BLaER1 treated with 17β-estradiol and CSF1 and Interleukin-3, amounts not matched to agents 10 nM and 100 nM (cell line): ENCODE measurements around the gene DUSP15.

Experiments
- H3K27ac ChIP-seq, 11 experiments: shearing (Covaris generic); formaldehyde crosslinking; 2 replicates each; pipeline ENCODE4 v1.8.1; 2022
- H3K27me3 ChIP-seq, 11 experiments: shearing (Covaris generic); formaldehyde crosslinking; 2 replicates each; pipeline ENCODE4 v1.8.1; 2022
- H3K36me3 ChIP-seq, 11 experiments: shearing (Covaris generic); formaldehyde crosslinking; 2 replicates each; pipeline ENCODE4 v1.8.1; 2022
- H3K4me1 ChIP-seq, 10 experiments: shearing (Covaris generic); formaldehyde crosslinking; 2 replicates each; pipeline ENCODE4 v1.8.1; 2022
- H3K4me2 ChIP-seq, 11 experiments: shearing (Covaris generic); formaldehyde crosslinking; 2 replicates each; pipeline ENCODE4 v1.8.1; 2022
- H3K4me3 ChIP-seq, 10 experiments: shearing (Covaris generic); formaldehyde crosslinking; 2 replicates each; pipeline ENCODE4 v1.8.1; 2022
- H3K9ac ChIP-seq, 11 experiments: shearing (Covaris generic); formaldehyde crosslinking; 2 replicates each; pipeline ENCODE4 v1.8.1; 2022
- H3K9me3 ChIP-seq, 11 experiments: shearing (Covaris generic); formaldehyde crosslinking; replicated peaks in 1 of 11; 2 replicates each; pipeline ENCODE4 v1.8.1; 2022
- H4K20me1 ChIP-seq, 11 experiments: shearing (Covaris generic); formaldehyde crosslinking; 2 replicates each; pipeline ENCODE4 v1.8.1; 2022
- Cebpa-rat ChIP-seq, 11 experiments: shearing (Covaris generic); IDR thresholded peaks; 2 replicates each; pipeline ENCODE4 v1.8.1; 2022

Gene DUSP15

DNA sequence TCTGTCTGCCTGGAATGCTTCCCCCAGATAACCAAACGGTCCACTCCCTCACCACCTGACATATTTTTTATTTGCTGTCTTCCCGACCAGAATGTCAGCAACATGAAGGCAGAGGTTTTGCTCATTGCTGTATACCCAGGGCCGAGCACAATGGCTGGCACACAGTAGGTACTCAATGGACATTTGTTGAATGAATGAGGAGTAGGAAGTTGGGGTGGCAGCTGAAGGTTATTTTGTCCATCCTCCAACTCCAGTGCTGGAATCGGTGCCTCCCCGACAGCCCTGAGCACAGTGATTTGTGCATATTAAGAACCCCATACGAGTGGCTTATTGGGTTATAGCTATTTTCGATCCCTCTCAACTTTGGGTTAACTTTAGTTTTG lies 10.3 kb downstream of the DUSP15 start:
- Histone ChIP-seq H3K9ac (peak overlapping the region in 2 of 11 experiments; percentile 77 to 80; a peak in 2 of 22 replicates), H3K27ac (no peak overlapping the region), H4K20me1 (peaks cover 0 to 6% (median 0%) of the 10 kb centered on the region in 11 experiments; a peak in 3 of 22 replicates), H3K4me3 (no peak overlapping the region; a peak in 1 of 20 replicates), H3K27me3 (peaks cover 0 to 24% (median 0%) of the 10 kb centered on the region in 11 experiments; a peak in 5 of 22 replicates), H3K4me1 (peaks cover 15 to 75% (median 61%) of the 10 kb centered on the region in 10 experiments), H3K4me2 (peak overlapping the region; percentile 96 to 100 (median 99); a peak in 21 of 22 replicates), H3K9me3 (no peaks in the 10 kb centered on the region), H3K36me3 (no peaks in the 10 kb centered on the region)
- no peak for TF ChIP-seq Cebpa-rat (IDR thresholded peaks at IDR 0.05)

DNA sequence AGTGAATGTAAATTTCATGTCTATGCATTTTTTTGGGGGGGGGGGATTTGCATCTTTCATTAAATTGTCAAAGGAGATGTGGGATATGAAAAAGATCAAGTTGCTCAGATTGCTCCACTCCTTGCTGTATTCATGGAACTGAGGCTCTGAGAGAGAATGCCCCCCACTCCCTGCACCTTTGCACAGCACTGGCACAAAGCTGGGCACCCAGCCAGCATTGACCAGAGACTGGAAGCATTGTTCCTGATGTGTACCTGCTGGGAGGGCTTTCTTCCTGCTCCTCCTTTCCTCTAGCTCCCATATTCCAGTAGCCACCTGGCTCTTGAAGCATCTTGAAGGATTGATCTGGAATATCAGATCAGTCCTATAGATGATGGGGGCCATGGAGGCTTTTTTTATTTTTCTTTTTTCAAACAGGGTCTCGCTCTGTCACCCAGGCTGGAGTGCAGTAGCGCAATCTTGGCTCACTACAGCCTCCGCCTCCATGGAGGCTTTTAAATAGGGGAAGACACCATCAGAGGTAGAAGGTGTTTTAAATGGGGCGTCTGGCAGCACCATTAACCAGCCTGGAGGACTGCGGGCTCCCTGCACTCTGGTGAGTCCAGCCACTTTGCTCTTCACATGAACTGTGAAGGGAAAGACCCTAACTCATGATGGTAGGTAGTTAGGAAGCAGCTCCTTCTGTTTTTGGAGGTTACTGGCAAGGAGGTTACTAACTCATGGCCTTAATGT lies 10.9 kb downstream of the DUSP15 start:
- Histone ChIP-seq H3K27ac (no peak overlapping the region), H3K4me1 (peaks cover 15 to 69% (median 58%) of the 10 kb centered on the region in 10 experiments), H4K20me1 (peaks cover 0 to 6% (median 0%) of the 10 kb centered on the region in 11 experiments; a peak in 3 of 22 replicates), H3K27me3 (peaks cover 0 to 24% (median 0%) of the 10 kb centered on the region in 11 experiments; a peak in 5 of 22 replicates), H3K4me2 (peak overlapping the region in 8 of 11 experiments; percentile 96 to 100 (median 100); a peak in 16 of 22 replicates), H3K4me3 (no peak overlapping the region), H3K36me3 (no peaks in the 10 kb centered on the region), H3K9me3 (no peaks in the 10 kb centered on the region), H3K9ac (no peak overlapping the region)
- TF ChIP-seq Cebpa-rat (IDR thresholded peaks at IDR 0.05), result no peak

DNA sequence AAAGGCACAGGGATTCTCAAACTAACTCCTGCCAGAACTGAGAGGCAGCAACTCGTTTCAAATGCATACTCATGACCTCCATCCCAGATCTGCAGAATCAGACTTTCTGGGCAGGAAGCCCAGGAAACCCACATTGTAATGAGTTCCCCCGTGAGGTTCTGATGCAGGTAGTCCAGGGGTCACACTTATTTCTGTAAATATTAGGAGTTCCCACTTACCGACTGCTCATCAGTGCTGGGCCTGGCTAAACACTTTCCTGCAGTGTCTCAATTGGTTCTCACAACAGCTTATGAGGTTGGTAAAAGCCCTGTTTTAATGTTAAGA lies 11.6 kb downstream of the DUSP15 start:
- no peak overlapping the region for H3K4me3 ChIP-seq
- peak overlapping the region in 10 of 11 experiments; percentile 37 to 100 (median 86); a peak in 20 of 22 replicates for H3K4me2 ChIP-seq
- peaks cover 0 to 6% (median 0%) of the 10 kb centered on the region in 11 experiments; a peak in 3 of 22 replicates for H4K20me1 ChIP-seq
- H3K4me1 ChIP-seq, result peaks cover 15 to 62% (median 51%) of the 10 kb centered on the region in 10 experiments
- no peaks in the 10 kb centered on the region for H3K36me3 ChIP-seq
- no peaks in the 10 kb centered on the region for H3K9me3 ChIP-seq
- no peak for TF ChIP-seq Cebpa-rat (IDR thresholded peaks at IDR 0.05)
- H3K27ac ChIP-seq, result no peak overlapping the region
- H3K27me3 ChIP-seq, result peaks cover 0 to 24% (median 0%) of the 10 kb centered on the region in 11 experiments; a peak in 5 of 22 replicates
- H3K9ac ChIP-seq, result no peak overlapping the region

DNA sequence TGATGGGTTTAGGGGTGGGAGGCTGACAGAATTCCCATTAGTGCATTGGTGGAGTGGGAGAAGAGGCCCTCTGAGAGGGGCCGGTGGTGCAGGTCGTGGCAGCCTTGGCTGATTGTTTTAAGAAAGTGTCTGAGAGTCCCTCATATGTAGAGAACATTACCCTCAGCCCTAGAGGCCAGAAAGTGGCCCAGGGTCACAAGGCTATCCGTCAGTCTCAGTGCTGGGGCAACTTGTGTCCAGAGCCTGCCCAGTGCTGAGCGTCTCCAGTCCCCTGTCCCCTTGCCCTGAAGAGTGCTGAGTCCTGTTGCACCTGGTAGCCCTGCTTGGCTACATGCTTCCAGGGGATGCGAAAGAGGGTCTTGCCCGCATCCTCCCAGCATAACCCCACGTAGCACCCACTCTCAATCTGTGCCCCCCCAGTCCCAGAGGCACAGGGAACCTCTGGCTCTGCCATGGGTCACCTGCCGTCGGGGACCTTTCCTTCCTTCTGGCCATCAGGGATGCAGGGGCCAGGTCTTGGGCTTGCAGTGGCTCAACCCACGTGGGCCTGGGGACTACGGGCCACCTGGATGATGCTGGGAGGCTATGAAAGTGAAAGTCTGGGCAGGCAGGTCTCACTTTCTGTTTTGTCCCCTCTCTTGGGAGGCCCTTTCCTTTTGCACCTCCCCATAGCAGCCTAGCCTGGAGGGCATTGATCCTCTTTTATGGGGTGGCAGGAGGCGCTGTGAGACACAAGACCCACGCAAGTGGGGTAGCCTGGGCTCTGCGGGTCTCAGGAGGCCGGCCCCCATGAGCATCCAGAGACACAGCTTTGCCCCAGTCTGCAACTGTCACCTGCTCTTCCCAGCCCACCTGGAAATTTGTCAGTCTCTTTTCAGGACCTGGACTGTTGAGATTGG lies 12.2 kb downstream of the DUSP15 start:
- peaks cover 0 to 6% (median 0%) of the 10 kb centered on the region in 11 experiments; a peak in 2 of 22 replicates for H4K20me1 ChIP-seq
- H3K4me2 ChIP-seq, result peak overlapping the region in 10 of 11 experiments; percentile 37 to 100 (median 86); a peak in 21 of 22 replicates
- H3K27ac ChIP-seq, result no peak overlapping the region
- H3K4me3 ChIP-seq, result no peak overlapping the region
- H3K9me3 ChIP-seq, result no peaks in the 10 kb centered on the region
- H3K27me3 ChIP-seq, result peaks cover 0 to 24% (median 0%) of the 10 kb centered on the region in 11 experiments; a peak in 5 of 22 replicates
- H3K36me3 ChIP-seq, result no peaks in the 10 kb centered on the region
- TF ChIP-seq Cebpa-rat (IDR thresholded peaks at IDR 0.05), result no peak
- H3K4me1 ChIP-seq, result peaks cover 15 to 56% (median 45%) of the 10 kb centered on the region in 10 experiments
- no peak overlapping the region for H3K9ac ChIP-seq

DNA sequence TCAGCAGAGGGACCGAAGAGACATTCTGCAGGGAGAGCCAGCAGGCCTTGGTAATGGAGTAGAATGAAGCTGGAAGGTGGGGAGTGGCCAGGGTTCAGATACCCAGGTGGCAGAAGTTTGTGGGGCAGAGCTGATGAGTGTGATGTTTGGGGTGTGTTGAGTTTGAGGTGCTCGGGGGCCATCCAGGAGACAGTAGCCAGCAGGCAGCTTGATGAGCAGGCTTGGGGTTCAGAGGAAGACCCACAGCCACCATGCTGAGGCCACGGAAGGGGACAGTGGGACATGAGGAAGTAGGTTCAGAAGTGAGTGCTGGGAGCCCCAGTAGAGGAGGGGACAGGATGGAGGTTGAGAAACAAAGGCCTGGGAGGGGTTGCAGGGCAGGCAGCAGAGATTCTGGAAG lies 13.8 kb downstream of the DUSP15 start:
- Histone ChIP-seq H3K27ac (no peak overlapping the region), H3K9ac (no peak overlapping the region), H4K20me1 (peaks cover 0 to 6% (median 0%) of the 10 kb centered on the region in 11 experiments; a peak in 2 of 22 replicates), H3K36me3 (no peaks in the 10 kb centered on the region), H3K27me3 (peaks cover 0 to 22% (median 0%) of the 10 kb centered on the region in 11 experiments; a peak in 5 of 22 replicates), H3K4me1 (peaks cover 15 to 51% (median 40%) of the 10 kb centered on the region in 10 experiments), H3K4me3 (no peak overlapping the region), H3K9me3 (no peaks in the 10 kb centered on the region), H3K4me2 (peak overlapping the region in 8 of 11 experiments; percentile 1 to 40 (median 27); a peak in 9 of 22 replicates)
- no peak for TF ChIP-seq Cebpa-rat (IDR thresholded peaks at IDR 0.05)

DNA sequence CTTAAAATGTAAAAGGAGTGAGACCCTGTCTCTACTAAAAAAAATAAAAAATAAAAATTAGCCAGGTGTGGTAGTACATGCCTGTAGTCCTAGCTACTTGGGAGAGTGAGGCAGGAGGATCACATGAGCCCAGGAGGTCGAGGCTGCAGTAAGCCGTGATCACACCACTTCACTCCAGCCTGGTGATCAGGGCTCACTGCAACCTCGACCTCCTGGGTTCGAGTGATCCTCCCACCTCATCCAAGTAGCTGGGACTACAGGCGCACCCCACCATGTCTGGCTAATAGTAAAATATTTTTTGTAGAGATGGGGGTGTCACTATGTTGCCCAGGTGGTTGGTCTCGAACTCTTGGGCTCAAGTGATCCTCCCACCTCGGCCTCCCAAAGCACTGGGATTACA lies 16.8 kb downstream of the DUSP15 start:
- Histone ChIP-seq H3K4me3 (no peak overlapping the region), H4K20me1 (peaks cover 0 to 6% (median 0%) of the 10 kb centered on the region in 11 experiments; a peak in 3 of 22 replicates), H3K27me3 (no peaks in the 10 kb centered on the region), H3K4me2 (no peak overlapping the region), H3K9me3 (no peaks in the 10 kb centered on the region), H3K4me1 (peaks cover 6 to 23% (median 14%) of the 10 kb centered on the region in 10 experiments; a peak in 19 of 20 replicates), H3K9ac (no peak overlapping the region), H3K36me3 (no peaks in the 10 kb centered on the region), H3K27ac (no peak overlapping the region)
- no peak for TF ChIP-seq Cebpa-rat (IDR thresholded peaks at IDR 0.05)

DNA sequence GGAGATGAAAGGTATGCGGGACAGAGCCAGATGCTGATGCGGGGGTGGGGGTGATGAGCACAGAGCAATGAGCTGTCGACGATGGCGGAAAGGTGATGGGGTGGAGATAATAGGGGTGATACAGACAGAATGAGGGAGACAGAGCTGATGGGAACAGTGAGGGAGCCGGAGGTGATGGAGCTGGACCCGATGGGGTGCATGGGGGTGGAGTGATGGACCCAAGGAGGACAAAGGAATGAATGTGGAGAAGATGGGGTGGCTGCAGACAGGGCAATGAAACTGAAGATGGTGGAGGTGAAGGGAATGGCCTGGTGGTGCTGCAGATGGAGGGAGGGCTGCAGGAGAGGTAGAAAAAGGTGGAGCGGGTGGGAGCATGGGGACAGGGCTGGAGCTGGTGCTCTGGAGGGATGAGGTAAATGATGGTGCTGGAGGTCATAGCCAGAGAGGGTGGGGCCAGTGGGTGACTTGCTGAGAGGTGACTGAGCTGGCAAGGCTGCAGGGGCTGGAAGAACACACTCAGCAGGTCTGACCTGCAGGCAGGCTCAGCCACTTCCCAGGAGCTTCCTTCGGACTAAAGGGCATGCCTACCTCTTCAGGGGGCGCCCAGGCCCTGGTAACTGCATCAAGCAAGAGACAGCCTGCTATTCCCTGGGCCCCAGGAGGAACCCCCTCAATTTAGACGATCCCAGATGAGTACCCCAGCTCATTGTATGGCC lies 18.9 kb downstream of the DUSP15 start:
- Histone ChIP-seq H4K20me1 (no peaks in the 10 kb centered on the region; a peak in 2 of 22 replicates), H3K36me3 (no peaks in the 10 kb centered on the region), H3K9ac (no peak overlapping the region), H3K4me1 (peaks cover 0 to 5% (median 1%) of the 10 kb centered on the region in 10 experiments; a peak in 15 of 20 replicates), H3K27ac (no peak overlapping the region), H3K27me3 (no peaks in the 10 kb centered on the region), H3K4me3 (no peak overlapping the region), H3K9me3 (no peaks in the 10 kb centered on the region), H3K4me2 (no peak overlapping the region)
- no peak for TF ChIP-seq Cebpa-rat (IDR thresholded peaks at IDR 0.05)

DNA sequence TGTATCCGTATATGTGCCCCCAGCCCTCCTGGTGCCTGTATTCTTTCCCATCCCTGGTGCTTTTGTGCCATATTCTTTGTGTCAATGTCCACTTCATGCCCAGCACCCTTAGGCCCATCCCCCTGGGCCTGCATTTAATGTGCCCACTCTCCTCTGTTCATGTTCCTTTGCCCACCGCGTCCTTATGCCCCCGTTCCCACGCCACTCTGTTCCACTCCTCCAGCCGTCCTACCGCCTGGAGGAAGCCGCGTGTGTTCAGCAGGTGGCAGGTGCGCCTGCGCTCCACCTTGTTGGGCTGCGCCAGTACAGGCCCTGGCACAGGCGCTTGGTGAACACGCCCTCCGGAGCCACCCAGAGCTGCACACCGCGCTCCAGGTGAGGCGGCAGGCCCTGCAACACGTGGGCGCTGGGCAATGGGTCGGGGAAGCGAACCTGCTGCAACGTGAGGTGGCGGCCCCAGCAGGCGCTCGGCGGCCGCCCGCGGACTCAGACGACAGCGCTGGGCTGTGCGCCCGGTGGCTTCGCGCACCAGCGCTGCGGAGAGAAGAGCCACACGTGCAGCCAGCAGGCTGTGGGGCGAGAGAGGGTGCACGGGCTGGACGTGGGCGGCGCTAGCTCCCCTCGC lies 20.9 kb downstream of the DUSP15 start:
- no peak overlapping the region for H3K27ac ChIP-seq
- H3K36me3 ChIP-seq, result no peaks in the 10 kb centered on the region
- H4K20me1 ChIP-seq, result peaks cover 0 to 15% (median 0%) of the 10 kb centered on the region in 11 experiments; a peak in 3 of 22 replicates
- peaks cover 0 to under 1% (median 0%) of the 10 kb centered on the region in 11 experiments; a peak in 2 of 22 replicates for H3K27me3 ChIP-seq
- no peak overlapping the region for H3K4me2 ChIP-seq
- no peak overlapping the region for H3K4me3 ChIP-seq
- TF ChIP-seq Cebpa-rat (IDR thresholded peaks at IDR 0.05), result no peak
- H3K9ac ChIP-seq, result no peak overlapping the region
- no peaks in the 10 kb centered on the region for H3K9me3 ChIP-seq
- H3K4me1 ChIP-seq, result peaks cover 12 to 24% (median 20%) of the 10 kb centered on the region in 10 experiments
